Nephron (organoid): Measurements from ENCODE around the gene ZNF143.
A peak's percentile ranks its signal among the peaks of the same experiment; 100 is the strongest.
"Not testable (repeated sequence)": the region's sequence is repeated elsewhere in the genome, so short reads cannot be mapped to it uniquely, and the experiment has no call there.

Source experiments
- H3K27ac Mint-ChIP-seq, 3 experiments: 2 replicates each; pipeline ENCODE4 v1.8.0; 2020; ENCODE audit warnings: mixed read lengths in 3 of 3, mild to moderate bottlenecking in 2 of 3, moderate library complexity in 1 of 3
- H3K27me3 Mint-ChIP-seq: 2 replicates; pipeline ENCODE4 v1.8.0; 2021; ENCODE audit warnings: low read depth, mild to moderate bottlenecking, moderate library complexity, mixed read lengths
- H3K36me3 Mint-ChIP-seq: 2 replicates; pipeline ENCODE4 v1.8.0; 2020; ENCODE audit warnings: low read depth, mixed read lengths
- H3K4me1 Mint-ChIP-seq: 2 replicates; pipeline ENCODE4 v1.8.0; 2020; ENCODE audit warnings: mixed read lengths
- H3K4me3 Mint-ChIP-seq, 3 experiments: 2 replicates each; pipeline ENCODE4 v1.8.0; 2020; ENCODE audit warnings: mild to moderate bottlenecking in 3 of 3, mixed read lengths in 3 of 3, moderate library complexity in 2 of 3
- H3K9me3 Mint-ChIP-seq: 2 replicates; pipeline ENCODE4 v1.8.0; 2020; ENCODE audit warnings: mixed read lengths
- CTCF ChIP-seq, 3 experiments: fragments of 200-600 bp; sonication (generic); IDR thresholded peaks; one replicate each; pipeline ENCODE4 v1.5.0; 2021; ENCODE audit warnings: antibody characterized with exemption in 3 of 3; ENCODE audit not compliant: unreplicated experiment in 3 of 3

ZNF143 gene

GRCh38 chr11:9533736-9534473, 73.1 kb downstream of the ZNF143 start:
- Mint-ChIP-seq H3K27me3 (no peaks in the 10 kb centered on the region), H3K36me3 (no peaks in the 10 kb centered on the region), H3K9me3 (no peaks in the 10 kb centered on the region), H3K27ac (peak overlapping the region; percentile 59 to 94 (median 83)), H3K4me3 (peak overlapping the region in 1 of 3 experiments; percentile 6), H3K4me1 (peaks cover 38% of the 10 kb centered on the region)
- TF ChIP-seq CTCF (IDR thresholded peaks at IDR 0.05; ENCODE audit: unreplicated experiment in 3 of 3) = no peak

- Mint-ChIP-seq H3K9me3 (no peaks in the 10 kb centered on the region), H3K27me3 (no peaks in the 10 kb centered on the region), H3K4me3 (no peak overlapping the region), H3K4me1 (peaks cover 24% of the 10 kb centered on the region), H3K36me3 (no peaks in the 10 kb centered on the region), H3K27ac (no peak overlapping the region)
- TF ChIP-seq CTCF (IDR thresholded peaks at IDR 0.05; ENCODE audit: unreplicated experiment in 3 of 3) = peak; percentile 47 to 71 (median 48)
Measured at GRCh38 chr11:9535189-9535781, 74.5 kb downstream of the ZNF143 start.

- H3K27ac Mint-ChIP-seq = no peak overlapping the region
- peaks cover 11% of the 10 kb centered on the region for H3K4me1 Mint-ChIP-seq
- no peak overlapping the region for H3K4me3 Mint-ChIP-seq
- no peak for TF ChIP-seq CTCF (IDR thresholded peaks at IDR 0.05; ENCODE audit: unreplicated experiment in 3 of 3)
- H3K36me3 Mint-ChIP-seq = no peaks in the 10 kb centered on the region
- no peaks in the 10 kb centered on the region for H3K27me3 Mint-ChIP-seq
- H3K9me3 Mint-ChIP-seq = no peaks in the 10 kb centered on the region
Measured at GRCh38 chr11:9538548-9538947, 77.7 kb downstream of the ZNF143 start.

DNA sequence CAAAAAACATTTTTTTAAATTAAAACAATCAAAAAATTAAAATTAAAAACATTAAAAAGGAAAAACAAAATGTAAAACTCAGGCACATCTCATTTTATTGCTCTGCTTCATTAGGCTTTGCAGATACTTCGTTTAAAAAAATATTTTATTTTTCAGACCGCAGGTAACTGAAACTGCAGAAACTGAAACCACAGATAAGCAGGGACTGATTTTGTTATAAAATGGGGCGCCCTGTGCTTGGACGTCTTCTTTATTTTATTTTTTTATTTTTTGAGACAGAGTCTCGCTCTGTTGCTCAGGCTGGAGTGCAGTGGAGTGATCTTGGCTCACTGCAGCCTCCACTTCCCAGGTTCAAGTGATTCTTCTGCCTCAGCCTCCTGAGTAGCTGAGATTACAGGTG, 88.4 kb downstream of the ZNF143 start:
- H3K27ac Mint-ChIP-seq, H3K4me3 Mint-ChIP-seq, H3K4me1 Mint-ChIP-seq, H3K27me3 Mint-ChIP-seq: not testable (repeated sequence)
- H3K36me3 Mint-ChIP-seq = peaks cover 16% of the 10 kb centered on the region
- H3K9me3 Mint-ChIP-seq = peaks cover 18% of the 10 kb centered on the region

- H3K27me3 Mint-ChIP-seq = no peaks in the 10 kb centered on the region
- H3K4me3 Mint-ChIP-seq = no peak overlapping the region
- TF ChIP-seq CTCF (IDR thresholded peaks at IDR 0.05; ENCODE audit: unreplicated experiment in 3 of 3) = no peak
- H3K36me3 Mint-ChIP-seq = peaks cover 9% of the 10 kb centered on the region
- peaks cover 12% of the 10 kb centered on the region for H3K9me3 Mint-ChIP-seq
- peak overlapping the region in 2 of 3 experiments; percentile 30 to 43 for H3K27ac Mint-ChIP-seq
- no peaks in the 10 kb centered on the region for H3K4me1 Mint-ChIP-seq
Measured at GRCh38 chr11:9550191-9550628, 89.4 kb downstream of the ZNF143 start.

- no peak overlapping the region for H3K27ac Mint-ChIP-seq
- no peak for TF ChIP-seq CTCF (IDR thresholded peaks at IDR 0.05; ENCODE audit: unreplicated experiment in 3 of 3)
- H3K4me3 Mint-ChIP-seq = no peak overlapping the region
- peaks cover 23% of the 10 kb centered on the region for H3K36me3 Mint-ChIP-seq
- H3K9me3 Mint-ChIP-seq = peaks cover 28% of the 10 kb centered on the region
- no peaks in the 10 kb centered on the region for H3K27me3 Mint-ChIP-seq
- H3K4me1 Mint-ChIP-seq = peaks cover 9% of the 10 kb centered on the region
Measured at GRCh38 chr11:9561279-9561982, 100.6 kb downstream of the ZNF143 start.
